HS-27A (cell line): ENCODE data around the gene MAP2.

Experiments used
- DNase-seq: peaks from one replicate; pipeline ENCODE4 v3.0.0-alpha.2; 2012; ENCODE audit warnings: low read depth, missing footprints

The MAP2 gene

DNA sequence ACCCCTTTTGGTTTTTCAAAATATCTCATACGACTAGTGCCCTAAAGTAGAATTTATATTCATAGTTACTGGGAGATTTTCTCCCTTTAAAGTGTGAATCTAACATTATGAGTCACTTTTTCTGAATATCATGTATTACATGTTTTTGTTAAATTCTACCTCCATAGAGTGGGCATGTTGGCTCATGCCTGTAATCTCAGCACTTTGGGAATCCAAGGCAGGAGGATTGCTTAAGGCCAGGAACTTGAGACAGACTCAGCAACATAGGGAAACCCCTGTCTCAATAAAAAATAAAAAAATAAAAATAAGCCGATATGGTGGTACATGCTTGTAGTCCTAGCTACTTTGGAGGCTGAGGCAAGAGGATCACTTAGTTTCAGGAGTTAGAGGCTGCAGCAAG is 302.5 kb downstream of the MAP2 start:
- DNase-seq, result no peak

DNA sequence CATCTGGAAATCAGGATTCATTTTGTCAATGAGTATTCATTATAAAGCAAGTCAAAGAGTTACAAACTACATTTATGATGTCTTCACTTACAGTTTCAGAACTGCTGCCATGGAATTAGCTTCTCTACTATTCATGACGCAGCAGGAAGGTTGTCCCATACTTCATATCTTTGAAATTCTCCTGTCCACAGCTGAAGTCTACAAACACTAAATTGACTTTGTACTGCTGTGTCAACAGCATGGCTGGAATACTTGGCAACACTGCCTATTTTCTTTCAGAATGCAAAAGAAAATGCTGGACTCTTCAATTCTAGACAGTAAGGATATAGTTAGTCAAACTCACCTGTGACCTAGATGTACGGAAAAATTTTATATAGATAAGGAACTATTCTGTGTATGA is 303.2 kb downstream of the MAP2 start:
- no peak for DNase-seq

DNA sequence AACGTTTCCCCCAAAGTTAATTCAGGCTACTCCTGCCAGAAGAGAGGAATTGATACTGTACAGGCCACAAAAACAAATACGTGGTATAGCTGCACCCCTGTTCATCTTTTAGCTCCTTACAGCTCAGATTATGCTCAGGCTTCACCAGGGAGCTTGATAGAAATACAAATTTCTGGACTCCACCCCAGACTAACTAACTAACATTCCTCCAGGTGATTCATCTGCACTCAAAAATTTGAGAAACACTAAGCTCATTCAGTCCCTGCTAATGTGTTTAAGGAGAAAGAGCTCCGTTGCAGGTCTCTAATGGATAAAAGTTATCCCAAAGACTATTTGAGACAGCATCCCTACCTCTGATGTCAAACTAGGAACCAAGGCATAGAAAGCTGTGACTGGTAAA is 311.0 kb downstream of the MAP2 start:
- DNase-seq, result no peak

DNA sequence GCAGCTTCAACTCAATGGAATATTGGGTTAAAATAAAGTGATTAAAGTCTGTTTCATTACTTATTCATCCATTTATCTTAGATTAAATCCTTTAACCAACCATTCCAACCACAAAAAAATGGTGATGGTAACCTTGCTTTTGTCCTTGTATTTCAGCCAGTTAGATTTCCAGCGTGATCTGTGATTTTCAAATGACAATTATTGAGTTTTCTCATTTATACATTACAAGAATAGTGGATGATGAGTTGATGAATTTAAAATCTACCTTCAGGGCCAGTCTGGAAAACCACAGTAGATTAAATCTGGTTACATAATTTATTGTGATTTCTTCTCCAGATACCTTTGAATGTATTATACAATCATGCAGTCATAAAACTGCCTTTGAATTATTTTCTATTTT is 318.1 kb downstream of the MAP2 start:
- DNase-seq, result no peak

DNA sequence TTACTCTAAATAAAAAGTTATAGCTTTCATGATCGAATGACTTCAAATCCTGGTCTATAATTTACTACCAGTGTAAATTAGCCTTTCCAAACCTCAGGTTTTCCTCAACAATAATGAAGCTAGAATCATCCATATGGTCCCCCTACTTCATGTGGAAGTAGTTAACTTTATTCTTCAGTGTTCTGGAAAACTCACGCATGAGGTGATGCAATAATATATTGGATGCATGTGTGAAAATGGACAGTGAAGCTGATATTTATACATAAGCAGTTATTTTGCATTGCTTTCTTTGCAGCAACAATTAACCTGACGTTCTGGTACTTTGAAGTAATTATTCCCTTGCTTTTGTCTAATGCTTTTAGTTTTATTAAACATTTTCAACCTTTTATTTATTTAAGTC is 329.2 kb downstream of the MAP2 start:
- DNase-seq, result no peak

DNA sequence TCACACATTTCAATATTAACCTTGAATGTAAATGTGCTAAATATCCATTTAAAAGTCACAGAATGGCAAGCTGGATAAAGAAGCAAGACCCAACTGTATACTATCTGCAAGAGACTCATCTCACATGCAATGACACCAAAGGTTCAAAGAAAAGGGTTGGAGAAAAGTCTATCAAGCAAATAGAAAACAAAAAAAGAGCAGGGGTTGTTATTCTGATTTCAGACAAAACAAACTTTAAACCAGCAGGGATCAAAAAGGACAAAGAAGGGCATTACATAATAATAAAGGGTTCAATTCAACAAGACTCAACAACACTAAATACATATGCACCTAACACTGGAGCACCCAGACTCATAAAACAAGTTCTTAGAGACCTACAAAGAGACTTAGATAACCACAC is 333.3 kb downstream of the MAP2 start:
- no peak for DNase-seq

DNA sequence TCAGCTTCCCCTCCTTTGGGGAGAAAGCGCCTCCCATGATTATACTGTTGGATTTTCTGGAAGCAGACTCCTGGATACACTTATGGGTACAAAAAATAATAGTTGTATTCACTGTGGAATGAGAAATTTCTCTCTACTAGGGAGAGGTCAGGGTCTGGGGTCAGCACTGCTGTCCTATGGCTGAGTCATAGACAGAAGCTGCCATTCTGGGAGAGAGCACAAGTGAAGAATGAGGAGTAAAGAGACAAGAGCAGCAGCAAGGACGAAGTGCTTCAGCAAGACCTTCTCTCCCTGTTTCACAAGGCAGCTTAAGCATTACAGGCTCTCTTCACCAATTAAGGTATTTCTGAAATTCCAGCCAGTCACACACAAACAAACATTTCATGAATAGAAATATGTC is 337.7 kb downstream of the MAP2 start:
- DNase-seq, result no peak

DNA sequence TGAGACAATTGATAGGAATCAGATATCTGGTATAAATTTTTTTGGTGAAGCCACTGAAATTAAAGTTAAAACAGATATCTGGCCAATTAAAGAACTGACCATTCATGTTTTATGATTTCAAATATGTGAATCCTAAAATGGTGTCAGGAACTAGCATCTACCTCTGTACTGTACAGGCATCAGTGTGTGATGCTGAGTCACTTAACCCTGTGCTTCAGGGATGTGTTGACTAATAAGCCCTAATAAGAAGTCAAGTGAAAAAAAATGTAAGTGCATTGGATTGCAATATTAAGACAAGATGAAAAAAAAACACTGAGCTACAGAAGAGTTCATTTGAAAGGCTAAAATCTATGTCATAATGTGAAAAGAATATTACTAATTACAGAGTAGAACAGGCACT is 338.7 kb downstream of the MAP2 start:
- DNase-seq, result no peak

DNA sequence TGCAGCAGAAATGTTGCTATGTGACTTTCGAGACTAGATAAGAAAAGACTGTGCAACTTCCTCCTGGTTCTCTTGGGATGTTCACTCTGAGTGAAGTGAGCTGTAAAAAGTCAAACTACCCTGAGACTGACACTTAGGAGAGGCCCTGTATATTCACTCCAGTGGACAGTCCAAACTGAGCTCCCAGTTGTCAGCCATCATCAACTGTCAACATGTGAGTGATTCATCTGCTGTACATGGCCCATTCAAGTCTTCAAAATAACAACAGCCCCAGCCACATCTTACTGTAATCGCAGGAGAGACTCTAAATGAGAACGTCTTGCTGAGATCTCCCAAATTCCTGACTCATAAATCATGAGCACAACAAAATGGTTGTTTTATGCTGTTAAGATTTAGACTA is 339.3 kb downstream of the MAP2 start:
- no peak for DNase-seq

DNA sequence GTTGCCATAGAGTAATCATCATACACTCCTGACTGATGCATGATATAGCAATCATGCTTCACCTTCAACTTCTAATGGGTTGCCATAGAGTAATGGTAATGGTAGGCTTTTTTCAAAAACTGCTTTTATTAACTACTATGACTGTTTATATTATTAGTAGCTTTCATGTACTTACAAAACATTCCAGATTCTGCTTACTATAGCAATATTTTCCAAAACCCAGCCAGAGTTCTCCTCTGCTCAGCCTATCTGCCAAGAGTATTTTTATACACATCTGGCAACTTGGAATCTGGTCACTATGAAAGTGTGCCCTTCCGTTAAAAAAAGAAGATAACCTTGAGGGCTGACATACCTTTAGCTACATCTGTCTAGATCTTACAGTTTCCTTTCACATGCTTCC is 342.8 kb downstream of the MAP2 start:
- no peak for DNase-seq

DNA sequence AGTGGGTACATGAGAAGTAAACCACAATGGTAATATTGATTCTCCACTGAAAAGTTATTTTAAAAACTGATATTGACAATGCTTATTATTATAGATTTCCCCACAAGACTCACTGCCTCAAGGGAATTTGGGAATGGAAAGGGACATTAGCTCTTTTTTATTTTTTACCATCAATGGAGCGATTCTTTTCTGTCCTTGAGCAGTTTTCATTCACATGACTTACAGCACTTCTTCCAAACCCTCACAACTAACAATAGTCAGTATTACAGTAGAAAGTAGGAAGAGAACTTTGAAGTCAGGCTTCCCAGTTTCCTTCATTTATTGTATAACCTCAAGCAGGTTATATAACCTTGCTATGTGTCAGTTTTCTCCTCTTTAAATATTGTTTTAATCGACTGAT is 343.5 kb downstream of the MAP2 start:
- no peak for DNase-seq

DNA sequence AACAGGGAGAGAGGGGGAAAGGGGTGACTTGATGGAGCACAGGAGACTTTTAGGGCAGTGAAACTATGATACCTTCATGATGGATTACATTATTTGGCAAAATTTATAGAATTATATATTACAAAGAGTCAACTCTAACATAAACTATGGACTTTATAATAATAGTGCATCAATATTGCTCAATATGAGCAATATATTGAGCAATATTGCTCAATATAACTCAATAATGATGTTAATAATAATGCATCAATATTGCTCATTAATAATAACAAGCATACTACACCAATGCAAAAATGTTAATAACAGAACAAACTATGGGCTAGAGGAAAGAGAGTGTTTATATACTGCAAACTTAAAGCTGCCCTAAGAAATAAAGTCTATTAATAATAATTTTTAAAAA is 344.7 kb downstream of the MAP2 start:
- no peak for DNase-seq

DNA sequence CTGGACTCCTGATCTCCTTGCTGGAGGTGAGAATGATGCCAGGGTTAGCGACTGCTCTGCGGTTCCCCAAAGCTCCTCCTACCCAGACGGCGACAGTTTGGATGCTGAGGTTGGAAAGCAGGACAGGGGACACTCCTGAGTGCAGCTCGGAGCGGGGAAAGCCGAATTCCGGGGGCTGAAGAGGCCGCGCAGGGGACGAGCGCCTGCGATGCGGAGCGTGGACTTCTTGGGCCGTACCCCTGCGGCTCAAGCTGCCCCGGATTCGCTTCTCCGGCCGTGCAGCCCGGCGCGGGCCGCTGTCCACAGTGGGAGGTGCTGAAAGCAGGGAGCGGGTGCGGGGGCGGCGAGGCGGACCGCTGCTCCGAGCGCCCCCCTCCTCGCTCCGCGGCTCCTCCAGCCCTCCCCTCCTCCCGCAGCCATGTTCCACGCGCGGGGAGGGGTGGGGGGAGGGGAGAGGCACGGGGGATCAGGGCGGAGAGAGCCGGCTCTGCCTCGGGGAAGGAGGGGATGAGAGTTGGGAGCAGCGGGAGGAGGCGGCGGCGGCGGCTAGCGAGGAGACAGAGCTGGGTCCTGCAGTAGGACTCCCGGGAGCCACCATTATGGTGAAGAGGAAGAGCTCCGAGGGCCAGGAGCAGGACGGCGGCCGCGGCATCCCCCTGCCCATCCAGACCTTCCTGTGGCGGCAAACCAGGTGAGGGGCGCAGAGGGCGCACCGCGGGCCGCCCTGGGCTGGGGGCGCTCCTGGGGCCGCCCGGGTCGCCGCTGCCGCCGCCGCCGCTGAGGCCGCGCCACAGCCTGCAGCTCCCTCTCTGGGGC is 347.8 kb downstream of the MAP2 start, which contains the start of gene UNC80:
Gene UNC80 (plus strand): TSS at position 359 of the 816 bp plus-strand sequence. CDS start 241 bp downstream, at position 600.
- DNase-seq, result no peak

DNA sequence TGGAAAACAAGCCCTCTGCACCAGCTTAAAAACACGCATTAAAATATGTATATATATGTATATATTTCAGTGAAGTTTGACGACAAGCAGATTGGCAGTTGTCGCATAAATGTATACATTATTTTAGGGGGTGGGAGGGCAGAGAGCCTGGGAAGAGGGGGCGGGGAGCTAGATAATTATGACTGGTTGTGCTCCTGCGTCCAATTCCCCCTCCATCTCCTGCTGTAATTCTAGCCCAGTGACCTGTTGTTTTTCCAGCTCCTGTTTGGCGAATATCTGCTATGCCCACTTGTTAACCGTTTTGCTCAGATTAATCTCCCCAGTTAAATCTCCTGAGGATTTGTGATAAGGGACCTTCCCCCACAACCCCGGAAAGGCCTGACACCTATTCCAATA is 348.4 kb downstream of the MAP2 start:
- DNase-seq, result no peak

DNA sequence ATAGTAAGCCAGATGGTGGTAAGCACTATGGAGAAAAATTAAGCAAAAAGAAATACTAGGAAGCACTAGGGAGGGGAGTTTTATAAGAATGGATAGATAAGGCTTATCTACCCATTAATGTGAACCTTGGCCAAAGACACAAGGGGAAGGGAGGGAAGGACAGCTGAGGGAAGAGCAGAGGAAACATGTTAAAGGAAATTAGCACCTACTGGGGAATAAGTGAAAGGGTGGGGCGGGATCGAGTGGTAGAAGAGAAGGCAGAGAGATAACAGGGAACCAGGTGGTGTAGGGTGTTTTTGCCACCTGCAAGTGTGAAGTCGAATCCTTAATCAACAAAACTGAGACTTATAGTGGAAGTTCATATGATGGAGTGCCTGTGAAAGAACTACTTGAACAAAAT is 349.5 kb downstream of the MAP2 start:
- no peak for DNase-seq
